Neural progenitor cell (in vitro differentiated cells): ENCODE data around the gene RUVBL2.

Source experiments
- EZH2phosphoT487 ChIP-seq: fragments of 200-600 bp; sonication (generic); IDR thresholded peaks from 2 replicates; pipeline ENCODE4 v1.6.1; 2017; ENCODE audit warnings: antibody characterized with exemption
- TF ChIP-seq, protein P1 (sequence below): fragments of 200-600 bp; sonication (generic); IDR thresholded peaks from 2 replicates; pipeline ENCODE4 v1.5.1; 2017; ENCODE audit warnings: antibody characterized with exemption, mild to moderate bottlenecking

DNA sequence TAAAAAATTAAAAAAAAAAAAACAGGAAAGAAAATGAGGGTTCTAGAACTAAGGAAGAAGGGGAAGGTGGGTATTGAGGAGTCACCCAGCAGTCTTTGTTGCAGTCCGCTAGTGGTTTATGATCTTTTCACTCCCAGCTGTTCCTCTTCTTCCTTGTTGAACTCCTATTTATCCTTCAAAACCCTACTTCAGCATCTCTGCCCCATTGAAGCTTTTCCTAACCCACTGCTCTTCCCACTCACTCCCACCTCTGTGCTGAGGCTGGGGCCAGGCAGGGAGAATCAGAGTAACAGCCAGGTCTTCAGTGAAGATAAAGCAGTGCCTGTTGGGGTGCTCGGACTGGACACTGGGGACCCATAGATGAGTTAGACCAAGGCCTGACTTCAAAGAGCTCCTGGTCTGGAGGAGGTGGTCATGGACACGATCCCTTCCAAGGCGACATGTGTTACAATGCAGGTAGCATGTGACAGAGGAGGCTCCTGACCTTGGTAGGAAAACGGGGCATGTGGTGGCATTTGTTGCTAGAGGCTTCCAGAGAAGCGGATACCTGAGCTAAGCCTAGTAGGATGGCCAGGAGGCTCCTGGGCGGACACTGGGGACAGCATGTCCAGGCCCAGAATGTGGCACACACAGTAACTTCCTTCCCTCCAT is 11.4 kb downstream of the RUVBL2 start:
- TF ChIP-seq EZH2phosphoT487: no peak
- TF ChIP-seq, protein P1, sequence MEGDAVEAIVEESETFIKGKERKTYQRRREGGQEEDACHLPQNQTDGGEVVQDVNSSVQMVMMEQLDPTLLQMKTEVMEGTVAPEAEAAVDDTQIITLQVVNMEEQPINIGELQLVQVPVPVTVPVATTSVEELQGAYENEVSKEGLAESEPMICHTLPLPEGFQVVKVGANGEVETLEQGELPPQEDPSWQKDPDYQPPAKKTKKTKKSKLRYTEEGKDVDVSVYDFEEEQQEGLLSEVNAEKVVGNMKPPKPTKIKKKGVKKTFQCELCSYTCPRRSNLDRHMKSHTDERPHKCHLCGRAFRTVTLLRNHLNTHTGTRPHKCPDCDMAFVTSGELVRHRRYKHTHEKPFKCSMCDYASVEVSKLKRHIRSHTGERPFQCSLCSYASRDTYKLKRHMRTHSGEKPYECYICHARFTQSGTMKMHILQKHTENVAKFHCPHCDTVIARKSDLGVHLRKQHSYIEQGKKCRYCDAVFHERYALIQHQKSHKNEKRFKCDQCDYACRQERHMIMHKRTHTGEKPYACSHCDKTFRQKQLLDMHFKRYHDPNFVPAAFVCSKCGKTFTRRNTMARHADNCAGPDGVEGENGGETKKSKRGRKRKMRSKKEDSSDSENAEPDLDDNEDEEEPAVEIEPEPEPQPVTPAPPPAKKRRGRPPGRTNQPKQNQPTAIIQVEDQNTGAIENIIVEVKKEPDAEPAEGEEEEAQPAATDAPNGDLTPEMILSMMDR: no peak
